GM19099 (cell line): ENCODE results near the gene ADGRG2.

ENCODE experiments used
- POLR2A ChIP-seq: IDR thresholded peaks from 3 replicates; pipeline ENCODE4 v1.6.1; 2011; ENCODE audit warnings: low read depth; ENCODE audit not compliant: insufficient read length; ENCODE audit errors: extremely low read depth

Gene ADGRG2, protein sequence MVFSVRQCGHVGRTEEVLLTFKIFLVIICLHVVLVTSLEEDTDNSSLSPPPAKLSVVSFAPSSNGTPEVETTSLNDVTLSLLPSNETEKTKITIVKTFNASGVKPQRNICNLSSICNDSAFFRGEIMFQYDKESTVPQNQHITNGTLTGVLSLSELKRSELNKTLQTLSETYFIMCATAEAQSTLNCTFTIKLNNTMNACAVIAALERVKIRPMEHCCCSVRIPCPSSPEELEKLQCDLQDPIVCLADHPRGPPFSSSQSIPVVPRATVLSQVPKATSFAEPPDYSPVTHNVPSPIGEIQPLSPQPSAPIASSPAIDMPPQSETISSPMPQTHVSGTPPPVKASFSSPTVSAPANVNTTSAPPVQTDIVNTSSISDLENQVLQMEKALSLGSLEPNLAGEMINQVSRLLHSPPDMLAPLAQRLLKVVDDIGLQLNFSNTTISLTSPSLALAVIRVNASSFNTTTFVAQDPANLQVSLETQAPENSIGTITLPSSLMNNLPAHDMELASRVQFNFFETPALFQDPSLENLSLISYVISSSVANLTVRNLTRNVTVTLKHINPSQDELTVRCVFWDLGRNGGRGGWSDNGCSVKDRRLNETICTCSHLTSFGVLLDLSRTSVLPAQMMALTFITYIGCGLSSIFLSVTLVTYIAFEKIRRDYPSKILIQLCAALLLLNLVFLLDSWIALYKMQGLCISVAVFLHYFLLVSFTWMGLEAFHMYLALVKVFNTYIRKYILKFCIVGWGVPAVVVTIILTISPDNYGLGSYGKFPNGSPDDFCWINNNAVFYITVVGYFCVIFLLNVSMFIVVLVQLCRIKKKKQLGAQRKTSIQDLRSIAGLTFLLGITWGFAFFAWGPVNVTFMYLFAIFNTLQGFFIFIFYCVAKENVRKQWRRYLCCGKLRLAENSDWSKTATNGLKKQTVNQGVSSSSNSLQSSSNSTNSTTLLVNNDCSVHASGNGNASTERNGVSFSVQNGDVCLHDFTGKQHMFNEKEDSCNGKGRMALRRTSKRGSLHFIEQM

DNA sequence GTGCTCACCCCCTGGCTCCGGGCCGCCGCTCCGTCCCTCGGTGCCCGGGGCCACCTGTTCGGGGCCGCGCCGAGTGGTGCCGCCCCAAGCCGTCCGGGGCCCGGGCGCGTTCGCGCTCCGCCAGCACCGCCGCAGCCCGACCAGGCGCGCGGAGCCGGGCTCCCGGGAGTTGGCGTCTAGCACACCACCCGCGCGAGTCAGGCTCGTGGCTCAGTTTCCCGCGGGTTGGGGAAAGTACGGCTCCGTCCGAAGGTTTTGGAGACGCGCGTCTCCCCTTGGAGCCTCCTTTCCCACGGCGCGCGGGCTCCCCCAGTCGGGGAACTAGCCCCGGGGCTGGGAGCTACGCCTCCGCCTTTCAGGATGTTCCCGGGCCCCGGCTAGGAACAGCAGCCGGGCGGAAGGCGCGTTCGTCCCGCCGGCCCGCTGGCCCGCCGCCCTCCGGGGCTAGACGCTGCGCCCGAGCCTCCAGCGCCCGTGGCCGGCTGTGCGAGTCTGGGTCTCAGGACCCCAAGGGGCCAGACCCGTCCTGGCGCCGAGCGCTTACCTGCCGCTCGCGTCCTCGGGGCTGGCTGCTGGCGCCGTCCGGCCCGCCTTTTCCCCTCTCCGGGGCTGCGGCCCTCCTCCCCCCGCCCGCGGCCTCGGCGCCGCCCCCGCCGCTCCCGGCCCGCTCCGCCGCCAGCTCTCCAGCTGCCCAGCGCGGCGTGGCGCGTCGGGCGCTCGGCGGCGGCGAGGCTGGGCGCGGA lies at the start of gene ADGRG2:
TSS of gene ADGRG2 (minus strand) at position 571 of the 743 bp plus-strand sequence. CDS start 53,634 bp downstream, outside the sequence.
- no peak for TF ChIP-seq POLR2A

DNA sequence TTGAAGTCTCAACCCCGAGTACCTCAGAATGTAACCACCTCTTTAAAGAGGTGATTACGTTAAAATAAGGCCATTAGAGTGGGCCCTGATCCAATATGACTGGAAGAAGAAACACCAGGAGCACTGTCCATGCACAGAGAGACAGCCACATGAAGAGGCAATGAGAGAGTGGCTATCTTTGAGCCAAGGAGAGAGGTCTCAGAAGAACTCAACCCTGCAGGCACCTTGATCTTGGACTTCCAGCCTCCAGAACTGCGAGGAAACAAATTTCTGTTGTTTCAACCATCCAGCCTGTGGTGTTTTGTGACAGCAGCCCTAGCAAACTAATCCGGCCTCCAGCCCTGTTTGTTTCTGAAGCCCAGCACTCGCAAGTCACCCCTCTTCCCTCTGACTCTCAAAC lies 46.3 kb upstream of the ADGRG2 start:
- no peak for TF ChIP-seq POLR2A

DNA sequence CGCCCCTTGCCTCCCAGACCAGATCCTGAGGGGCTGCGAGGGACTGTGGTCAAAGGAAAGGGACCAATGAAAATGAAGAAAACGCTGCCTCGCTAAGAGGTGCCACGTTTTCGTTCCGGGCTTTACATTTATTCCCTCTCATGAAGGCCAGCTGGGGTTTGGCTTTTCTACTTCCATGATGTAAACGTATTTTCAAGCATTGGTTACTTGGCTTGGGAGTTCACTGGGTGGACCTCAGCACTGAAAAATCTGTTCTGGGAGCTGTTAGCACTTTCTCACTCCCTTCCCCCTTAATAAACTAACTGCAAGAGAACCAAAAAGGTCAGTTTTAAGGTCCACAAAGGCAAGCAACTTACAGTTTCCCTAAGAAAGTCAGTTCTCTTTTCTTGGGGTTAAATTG lies 40.6 kb upstream of the ADGRG2 start:
- TF ChIP-seq POLR2A, result no peak

DNA sequence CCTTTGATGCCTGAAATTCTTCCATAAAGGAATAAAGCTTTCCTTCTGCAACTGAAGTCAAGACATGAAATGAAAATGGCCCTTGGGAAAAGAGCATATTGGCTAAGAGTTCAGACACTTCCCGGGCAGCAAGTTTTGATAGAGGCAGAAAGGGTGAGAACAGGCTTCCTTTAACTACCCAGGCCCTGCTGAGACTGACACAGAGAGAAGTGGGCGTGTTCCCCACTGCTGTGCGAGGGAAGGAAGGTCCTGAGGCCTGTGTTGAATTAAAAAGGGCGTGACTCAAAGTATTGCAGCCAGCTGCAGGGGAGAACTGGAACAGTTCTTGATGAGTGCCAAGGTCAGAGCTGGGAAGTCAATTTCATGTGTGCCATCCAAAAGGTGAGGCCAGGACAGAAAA lies 33.9 kb upstream of the ADGRG2 start:
- TF ChIP-seq POLR2A, result no peak

DNA sequence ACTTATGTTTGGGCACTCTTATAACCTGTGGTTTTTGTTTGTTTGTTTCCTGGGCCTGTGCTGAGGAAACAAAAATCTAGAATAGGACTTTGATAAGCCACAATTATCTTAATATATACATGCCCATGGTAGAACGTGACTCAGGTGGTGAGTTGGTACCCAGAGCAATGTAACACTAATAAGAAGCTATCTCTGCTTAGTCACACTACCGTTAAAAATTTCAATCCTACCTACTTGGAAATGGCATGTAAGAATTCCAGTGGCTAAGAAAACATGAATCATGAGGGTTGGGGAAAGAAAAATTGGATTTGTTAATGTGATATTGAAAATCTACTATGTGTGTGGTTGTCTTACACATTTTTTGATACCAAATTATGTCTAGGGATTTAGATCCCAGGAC lies 30.5 kb upstream of the ADGRG2 start:
- TF ChIP-seq POLR2A, result no peak

DNA sequence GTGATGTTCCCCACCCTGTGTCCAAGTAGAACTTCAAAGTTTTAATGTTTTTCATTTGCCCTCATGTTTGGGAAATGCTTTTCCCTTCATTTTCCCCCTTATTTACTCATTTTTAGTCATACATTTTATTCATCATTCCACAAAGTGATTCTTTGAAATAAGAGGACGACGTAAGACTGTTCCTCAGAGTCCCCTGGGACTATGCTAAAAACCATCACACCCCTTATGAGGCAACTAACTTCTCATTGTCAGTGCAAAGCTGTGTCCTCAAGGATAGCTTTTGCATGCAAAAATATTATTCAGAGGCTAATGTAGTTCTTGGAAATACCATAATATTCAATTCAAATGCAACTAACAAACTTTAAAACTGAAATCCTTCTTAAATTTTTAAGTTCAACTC lies 14.8 kb upstream of the ADGRG2 start:
- no peak for TF ChIP-seq POLR2A

DNA sequence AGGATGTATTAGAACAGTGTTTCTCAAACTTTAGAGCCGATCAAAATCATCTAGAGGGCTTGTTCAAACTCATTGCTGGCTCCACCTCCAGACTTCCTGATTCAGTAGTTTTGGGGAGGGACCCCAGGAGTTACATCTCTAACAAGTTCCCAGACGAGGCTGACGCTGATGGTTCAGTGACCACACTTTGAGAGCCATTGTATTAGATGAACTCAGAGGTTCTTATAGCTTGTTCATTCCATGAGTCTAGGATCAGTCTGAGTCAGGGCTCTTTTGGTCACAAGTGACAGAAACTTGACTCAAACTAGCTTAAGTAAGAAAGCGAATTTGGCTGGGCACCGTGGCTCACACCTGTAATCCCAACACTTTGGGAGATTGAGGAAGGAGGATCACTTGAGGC lies 11.5 kb upstream of the ADGRG2 start:
- TF ChIP-seq POLR2A, result no peak

DNA sequence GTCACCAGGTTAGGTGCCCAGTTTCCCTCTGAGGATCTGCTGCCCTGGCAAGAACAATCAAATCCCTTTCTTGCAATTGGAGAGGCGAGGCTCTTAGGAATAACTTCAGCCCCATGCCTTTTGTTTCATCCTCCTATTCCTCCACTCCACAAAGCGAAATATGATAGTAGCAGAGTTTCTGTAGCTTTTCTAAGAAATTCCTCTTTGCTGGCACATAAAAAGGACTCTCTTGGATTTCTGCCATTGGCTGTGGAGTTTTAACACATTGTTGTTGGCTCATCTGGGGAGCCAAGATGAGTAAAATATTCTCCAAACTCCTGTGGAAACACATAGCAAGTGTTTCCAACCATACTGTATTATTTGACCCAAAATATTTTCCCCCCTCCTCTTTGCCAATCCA lies 11.0 kb upstream of the ADGRG2 start:
- no peak for TF ChIP-seq POLR2A

DNA sequence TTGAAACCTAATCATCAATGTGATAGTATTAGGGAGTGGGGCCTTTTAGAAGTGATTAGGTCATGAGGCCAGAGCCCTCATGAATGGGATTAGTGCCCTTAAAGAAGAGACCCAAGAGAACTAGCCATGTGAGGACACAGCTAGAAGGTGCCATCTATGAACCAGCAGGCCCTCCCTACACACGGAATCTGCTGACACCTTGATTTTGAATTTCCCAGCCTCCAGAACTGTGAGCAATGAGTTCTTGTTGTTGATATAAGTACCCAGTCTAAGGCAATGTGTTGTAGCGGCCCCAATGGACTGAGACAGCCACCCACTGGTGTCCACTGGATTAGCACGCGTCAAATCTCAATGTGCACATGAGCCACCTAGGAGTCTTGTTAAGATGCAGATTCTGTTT lies 8.4 kb upstream of the ADGRG2 start:
- no peak for TF ChIP-seq POLR2A

DNA sequence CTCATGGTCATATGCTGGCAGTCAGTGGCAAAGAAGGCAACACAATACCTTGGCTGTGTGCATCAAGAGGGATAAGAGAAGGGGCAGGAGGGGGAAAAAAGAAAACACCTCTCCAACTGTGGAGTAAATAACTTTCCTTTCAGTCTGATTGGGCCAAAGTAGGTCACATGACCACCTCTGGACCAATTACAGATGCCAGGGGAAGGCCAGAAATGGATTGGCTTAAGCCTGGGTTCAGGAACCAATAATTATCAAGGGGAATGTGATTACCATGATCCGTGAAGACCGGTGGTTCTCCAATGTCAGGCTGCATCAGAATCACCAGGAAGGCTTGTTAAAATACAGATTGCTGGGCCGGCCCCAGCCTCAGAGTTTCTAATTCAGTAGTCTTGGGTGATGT lies 7.4 kb upstream of the ADGRG2 start:
- TF ChIP-seq POLR2A, result no peak

DNA sequence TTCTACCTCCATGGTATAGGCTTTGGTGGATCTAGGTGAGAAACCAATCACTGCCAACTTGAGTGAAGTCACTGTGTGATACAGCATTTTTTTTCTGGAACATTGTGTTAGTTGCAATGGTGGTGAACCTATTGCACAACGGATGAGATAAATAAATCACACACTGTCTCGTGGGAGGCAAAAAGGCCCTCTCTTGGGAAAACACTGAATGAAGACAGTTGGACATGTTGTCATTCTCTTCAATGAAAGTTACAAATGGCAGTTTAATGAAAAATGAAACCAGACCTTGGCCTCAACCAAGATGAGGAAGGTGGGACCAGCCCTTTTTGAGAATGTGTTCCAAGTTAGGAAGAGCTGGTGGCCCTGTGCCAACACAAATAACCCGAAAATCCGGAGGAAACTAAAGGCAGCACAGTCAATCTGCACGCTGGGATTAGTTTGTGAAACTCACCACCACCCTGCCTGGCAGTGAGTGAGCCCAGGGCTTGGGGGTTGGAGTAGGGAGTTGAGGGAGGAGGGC lies 5.4 kb upstream of the ADGRG2 start:
- no peak for TF ChIP-seq POLR2A

DNA sequence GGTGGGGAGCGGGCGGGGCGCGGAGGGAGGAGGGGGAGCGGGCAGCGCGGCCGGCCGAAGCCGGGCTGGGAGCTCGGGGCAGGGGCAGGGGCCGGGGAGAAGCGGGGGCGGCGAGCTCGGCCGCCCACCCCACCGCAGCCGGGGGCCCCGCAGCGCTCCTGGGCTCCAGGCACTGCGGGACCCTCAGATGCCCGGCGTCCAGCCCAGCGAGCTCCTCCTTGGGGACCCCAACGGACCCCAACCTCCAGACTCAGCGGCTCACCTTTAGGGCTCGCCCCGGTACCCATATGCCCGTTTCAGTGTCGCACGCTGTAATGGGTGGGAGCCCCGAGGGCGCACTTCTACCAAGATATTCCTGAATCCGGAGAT lies 357 bp upstream of the ADGRG2 start:
- no peak for TF ChIP-seq POLR2A

DNA sequence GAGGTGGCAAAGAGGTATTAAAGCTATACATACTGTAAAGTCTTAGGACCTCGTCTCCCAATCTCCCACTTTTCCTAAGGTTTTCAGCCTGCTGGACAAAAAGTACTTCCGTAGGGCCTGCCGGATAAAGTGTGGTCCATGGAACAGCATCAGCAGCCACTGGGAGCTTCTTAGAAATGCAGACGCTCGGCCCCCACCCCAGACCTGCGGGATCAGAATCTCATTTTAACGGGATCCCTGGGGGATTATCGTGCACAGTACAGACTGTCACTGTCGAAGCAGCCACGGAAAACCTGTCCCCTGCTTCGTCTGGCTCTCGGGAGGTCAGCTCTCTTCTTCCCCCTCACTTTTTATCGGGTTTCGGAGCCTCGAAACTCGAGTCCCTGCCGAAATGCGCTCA lies 802 bp downstream of the ADGRG2 start:
- no peak for TF ChIP-seq POLR2A

DNA sequence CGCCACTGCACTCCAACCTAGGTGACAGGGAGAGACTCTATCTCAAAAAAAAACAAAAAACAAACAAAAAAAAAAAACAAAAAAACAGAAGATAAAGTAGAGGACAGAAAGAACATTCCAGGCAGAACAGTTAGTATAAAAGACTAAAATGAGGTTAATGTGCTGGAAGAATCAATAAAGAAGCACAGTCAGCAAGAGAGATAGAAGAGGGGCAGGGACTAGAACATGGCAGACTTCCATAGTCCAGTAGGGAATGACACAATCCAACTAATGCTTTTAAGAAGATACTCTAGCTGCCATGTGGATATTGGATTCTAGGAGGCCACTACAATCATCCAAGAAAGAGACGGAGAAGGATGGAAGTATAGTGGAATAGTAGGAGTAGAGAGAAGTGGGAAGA lies 11.6 kb downstream of the ADGRG2 start:
- TF ChIP-seq POLR2A, result no peak

DNA sequence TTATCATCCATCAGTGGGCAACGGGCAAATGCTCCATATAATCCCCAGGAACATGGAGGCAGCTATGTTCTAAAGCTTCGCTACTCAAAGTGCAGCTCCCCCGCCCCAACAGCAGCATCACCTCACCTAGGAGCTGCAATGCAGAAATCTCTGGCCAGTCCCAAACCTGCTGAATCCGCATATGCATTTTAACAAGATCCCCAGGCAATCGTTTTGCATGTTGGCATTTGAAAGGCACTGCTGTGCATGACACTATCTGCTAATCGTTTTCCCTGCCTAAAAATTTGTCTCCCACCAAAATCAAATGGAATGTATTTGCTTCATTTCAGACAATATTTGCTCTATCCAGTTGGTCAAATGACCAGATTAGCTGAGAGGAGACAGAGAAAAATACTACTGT lies 15.2 kb downstream of the ADGRG2 start:
- TF ChIP-seq POLR2A, result no peak

DNA sequence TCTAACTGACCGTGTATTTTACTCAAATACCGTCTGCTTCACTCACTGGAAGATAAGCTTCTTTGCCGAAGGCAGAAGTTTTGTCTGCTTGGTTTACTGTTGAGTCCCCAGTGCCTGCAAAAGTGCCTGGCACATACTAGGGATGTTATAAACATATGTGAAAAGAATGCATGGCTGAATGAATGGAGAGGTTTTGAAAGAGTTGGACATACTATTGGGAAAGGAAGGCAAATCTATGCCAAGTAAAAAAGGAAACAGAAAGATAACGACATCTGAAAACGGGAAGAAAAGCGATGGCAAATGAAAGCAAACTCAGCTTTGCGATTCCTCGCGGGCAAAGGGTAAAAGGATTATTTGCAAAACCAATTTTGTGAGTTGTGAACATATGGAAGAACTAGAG lies 21.7 kb downstream of the ADGRG2 start:
- no peak for TF ChIP-seq POLR2A
